ENCODE measurements around the gene ZNF431. TPM values are rescaled to one million over a fixed set of nuclear protein-coding genes. Genes with fewer than 3 reads are reported as not detected.
A peak's percentile ranks its signal among the peaks of the same experiment; 100 is the strongest.

The ZNF431 gene
- total and polyA plus RNA-seq, 9 of the 15 experiments (the other 6 are each of a cell fraction or from before 2014, with no cell fraction given), result 3.3 to 24.8 (median 13.5) TPM

DNA sequence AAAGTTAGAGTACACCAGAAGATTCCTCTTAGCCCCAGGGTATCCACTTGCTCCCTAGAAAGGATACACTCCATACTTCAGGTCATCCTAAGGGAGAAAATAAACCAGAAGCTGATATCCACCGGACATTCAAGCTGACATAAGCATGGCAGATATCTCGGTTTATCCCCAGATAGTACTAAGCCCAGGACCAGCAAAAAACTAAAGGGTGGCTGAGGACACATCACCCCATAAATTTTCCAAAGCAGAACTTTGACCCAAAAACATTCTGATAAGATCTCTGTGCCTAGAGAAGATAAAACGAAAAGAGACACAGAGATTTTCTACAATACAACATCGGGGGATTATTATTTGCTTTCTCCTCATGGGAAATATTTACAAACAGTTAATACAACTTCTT is 13.9 kb upstream of the ZNF431 start (continued):
- TF ChIP-seq, protein P1, sequence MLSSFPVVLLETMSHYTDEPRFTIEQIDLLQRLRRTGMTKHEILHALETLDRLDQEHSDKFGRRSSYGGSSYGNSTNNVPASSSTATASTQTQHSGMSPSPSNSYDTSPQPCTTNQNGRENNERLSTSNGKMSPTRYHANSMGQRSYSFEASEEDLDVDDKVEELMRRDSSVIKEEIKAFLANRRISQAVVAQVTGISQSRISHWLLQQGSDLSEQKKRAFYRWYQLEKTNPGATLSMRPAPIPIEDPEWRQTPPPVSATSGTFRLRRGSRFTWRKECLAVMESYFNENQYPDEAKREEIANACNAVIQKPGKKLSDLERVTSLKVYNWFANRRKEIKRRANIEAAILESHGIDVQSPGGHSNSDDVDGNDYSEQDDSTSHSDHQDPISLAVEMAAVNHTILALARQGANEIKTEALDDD (IDR thresholded peaks at IDR 0.05), result no peak
- TF ChIP-seq ZNF184 (CRISPR knock-in tag; IDR thresholded peaks at IDR 0.05) (no peak), POU5F1 (IDR thresholded peaks at IDR 0.05; ENCODE audit: borderline replicate concordance, low read depth, low read length, partially characterized antibody) (no peak), RBM17 (IDR thresholded peaks at IDR 0.05; ENCODE audit: borderline replicate concordance, low read depth, low read length) (no peak), EP300 (IDR thresholded peaks at IDR 0.05; ENCODE audit: low read length) (0 out of 2 replicates have a peak, but pooled peaks have one; percentile 18), CC2D1A (IDR thresholded peaks at IDR 0.05) (no peak), HMG20B (CRISPR knock-in tag; IDR thresholded peaks at IDR 0.05) (no peak), MYBL2 (IDR thresholded peaks at IDR 0.05; ENCODE audit: low read depth) (no peak), MYBL2 (CRISPR knock-in tag; IDR thresholded peaks at IDR 0.05; ENCODE audit: borderline replicate concordance) (no peak), TEAD2 (tag; IDR thresholded peaks at IDR 0.05) (no peak), PCBP2 (IDR thresholded peaks at IDR 0.05; ENCODE audit: low read depth, low read length, poor library complexity, severe bottlenecking) (no peak), NR2C2 (CRISPR knock-in tag; IDR thresholded peaks at IDR 0.05) (no peak), NR2C2 (tag; IDR thresholded peaks at IDR 0.05) (peak; percentile 36; the same call in 1 of the 2 replicates)
- TF ChIP-seq, protein P2, sequence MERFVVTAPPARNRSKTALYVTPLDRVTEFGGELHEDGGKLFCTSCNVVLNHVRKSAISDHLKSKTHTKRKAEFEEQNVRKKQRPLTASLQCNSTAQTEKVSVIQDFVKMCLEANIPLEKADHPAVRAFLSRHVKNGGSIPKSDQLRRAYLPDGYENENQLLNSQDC (CRISPR knock-in tag; IDR thresholded peaks at IDR 0.05), result no peak
- TF ChIP-seq, protein P3, sequence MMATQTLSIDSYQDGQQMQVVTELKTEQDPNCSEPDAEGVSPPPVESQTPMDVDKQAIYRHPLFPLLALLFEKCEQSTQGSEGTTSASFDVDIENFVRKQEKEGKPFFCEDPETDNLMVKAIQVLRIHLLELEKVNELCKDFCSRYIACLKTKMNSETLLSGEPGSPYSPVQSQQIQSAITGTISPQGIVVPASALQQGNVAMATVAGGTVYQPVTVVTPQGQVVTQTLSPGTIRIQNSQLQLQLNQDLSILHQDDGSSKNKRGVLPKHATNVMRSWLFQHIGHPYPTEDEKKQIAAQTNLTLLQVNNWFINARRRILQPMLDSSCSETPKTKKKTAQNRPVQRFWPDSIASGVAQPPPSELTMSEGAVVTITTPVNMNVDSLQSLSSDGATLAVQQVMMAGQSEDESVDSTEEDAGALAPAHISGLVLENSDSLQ (IDR thresholded peaks at IDR 0.05), result peak; percentile 41; the same call in 1 of the 2 replicates
